ENCODE data around the gene HLA-A.

DNA sequence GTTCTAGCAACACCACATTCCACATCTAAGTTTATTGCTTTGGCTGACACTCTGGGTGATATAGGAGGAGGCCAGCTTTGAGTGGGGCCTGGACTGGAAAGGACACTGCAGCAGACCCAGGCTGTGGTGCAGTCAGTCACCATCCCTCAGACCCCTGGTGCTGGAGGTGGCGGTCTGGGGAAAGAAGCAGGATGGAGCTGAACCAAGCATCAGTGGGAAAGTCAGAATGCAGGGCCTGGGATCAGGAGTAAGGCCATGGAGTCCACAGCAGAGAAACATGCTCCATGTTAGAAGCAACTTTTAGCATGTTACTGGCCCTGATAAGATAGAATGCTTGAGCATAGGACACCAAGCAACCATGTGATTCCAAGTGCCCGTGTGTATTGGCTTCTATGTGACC lies 5.9 kb downstream of the HLA-A start:
- TF ChIP-seq, protein P1, sequence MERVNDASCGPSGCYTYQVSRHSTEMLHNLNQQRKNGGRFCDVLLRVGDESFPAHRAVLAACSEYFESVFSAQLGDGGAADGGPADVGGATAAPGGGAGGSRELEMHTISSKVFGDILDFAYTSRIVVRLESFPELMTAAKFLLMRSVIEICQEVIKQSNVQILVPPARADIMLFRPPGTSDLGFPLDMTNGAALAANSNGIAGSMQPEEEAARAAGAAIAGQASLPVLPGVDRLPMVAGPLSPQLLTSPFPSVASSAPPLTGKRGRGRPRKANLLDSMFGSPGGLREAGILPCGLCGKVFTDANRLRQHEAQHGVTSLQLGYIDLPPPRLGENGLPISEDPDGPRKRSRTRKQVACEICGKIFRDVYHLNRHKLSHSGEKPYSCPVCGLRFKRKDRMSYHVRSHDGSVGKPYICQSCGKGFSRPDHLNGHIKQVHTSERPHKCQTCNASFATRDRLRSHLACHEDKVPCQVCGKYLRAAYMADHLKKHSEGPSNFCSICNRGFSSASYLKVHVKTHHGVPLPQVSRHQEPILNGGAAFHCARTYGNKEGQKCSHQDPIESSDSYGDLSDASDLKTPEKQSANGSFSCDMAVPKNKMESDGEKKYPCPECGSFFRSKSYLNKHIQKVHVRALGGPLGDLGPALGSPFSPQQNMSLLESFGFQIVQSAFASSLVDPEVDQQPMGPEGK (CRISPR knock-in tag; IDR thresholded peaks at IDR 0.05; ENCODE audit: borderline replicate concordance) = no peak
- TF ChIP-seq ARNTL (CRISPR knock-in tag; IDR thresholded peaks at IDR 0.05; ENCODE audit: borderline replicate concordance, low read depth) = no peak
- TF ChIP-seq BACH2 (CRISPR knock-in tag; IDR thresholded peaks at IDR 0.05; ENCODE audit: borderline replicate concordance) = no peak
- no peak for TF ChIP-seq ZFP3 (CRISPR knock-in tag; IDR thresholded peaks at IDR 0.05)
- TF ChIP-seq, protein P2, sequence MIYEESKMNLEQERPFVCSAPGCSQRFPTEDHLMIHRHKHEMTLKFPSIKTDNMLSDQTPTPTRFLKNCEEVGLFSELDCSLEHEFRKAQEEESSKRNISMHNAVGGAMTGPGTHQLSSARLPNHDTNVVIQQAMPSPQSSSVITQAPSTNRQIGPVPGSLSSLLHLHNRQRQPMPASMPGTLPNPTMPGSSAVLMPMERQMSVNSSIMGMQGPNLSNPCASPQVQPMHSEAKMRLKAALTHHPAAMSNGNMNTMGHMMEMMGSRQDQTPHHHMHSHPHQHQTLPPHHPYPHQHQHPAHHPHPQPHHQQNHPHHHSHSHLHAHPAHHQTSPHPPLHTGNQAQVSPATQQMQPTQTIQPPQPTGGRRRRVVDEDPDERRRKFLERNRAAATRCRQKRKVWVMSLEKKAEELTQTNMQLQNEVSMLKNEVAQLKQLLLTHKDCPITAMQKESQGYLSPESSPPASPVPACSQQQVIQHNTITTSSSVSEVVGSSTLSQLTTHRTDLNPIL (CRISPR knock-in tag; IDR thresholded peaks at IDR 0.05; ENCODE audit: low read depth) = no peak
- TF ChIP-seq TOX (CRISPR knock-in tag; IDR thresholded peaks at IDR 0.05; ENCODE audit: borderline replicate concordance) = no peak
- TF ChIP-seq OSR1 (CRISPR knock-in tag; IDR thresholded peaks at IDR 0.05) = no peak
- TF ChIP-seq TCF4 (CRISPR knock-in tag; IDR thresholded peaks at IDR 0.05; ENCODE audit: borderline replicate concordance) = no peak
- TF ChIP-seq ZC3H10 (CRISPR knock-in tag; IDR thresholded peaks at IDR 0.05) = no peak

Data from SK-N-SH treated with all-trans-retinoic acid at 6 μM for 48 hours (cell line).